GM18868 (cell line): Measurements from ENCODE around the gene SPESP1.

Experiments
- ATAC-seq: cut with Tn5 transposase; IDR thresholded peaks from one replicate; pipeline ENCODE4 v1.9.1; 2021; ENCODE audit warnings: mild to moderate bottlenecking, moderate library complexity; ENCODE audit not compliant: unreplicated experiment

SPESP1 gene

GRCh38 chr15:68930268-68931022 is at the start of gene SPESP1:
Gene SPESP1 (plus strand): TSS chr15:68930525. CDS start chr15:68930654, 129 bp downstream.
- ATAC-seq, result no peak

DNA sequence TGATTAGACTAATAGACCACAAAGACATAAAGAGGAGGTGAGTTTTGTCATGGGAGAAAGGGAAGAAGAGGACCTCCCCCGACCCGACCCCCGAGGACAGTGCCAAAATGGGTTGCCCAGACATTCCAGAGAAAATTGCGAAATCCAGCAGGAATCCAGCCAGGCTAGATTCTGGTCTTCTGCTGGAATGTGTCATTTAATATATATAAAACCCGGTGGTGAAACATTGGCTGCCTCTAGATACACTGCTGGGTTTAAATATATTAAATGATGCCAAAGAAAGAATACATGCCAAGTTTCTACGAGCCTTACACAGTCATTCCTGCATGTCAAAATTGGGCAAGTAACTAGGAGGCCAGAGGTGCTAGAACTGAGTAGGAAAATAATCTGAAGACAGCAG is 45.3 kb upstream of the SPESP1 start:
- no peak for ATAC-seq

GRCh38 chr15:68887120-68887519 is 43.2 kb upstream of the SPESP1 start:
- ATAC-seq, result no peak

GRCh38 chr15:68887819-68888218 is 42.5 kb upstream of the SPESP1 start:
- ATAC-seq, result no peak

GRCh38 chr15:68888419-68888818 is 41.9 kb upstream of the SPESP1 start:
- ATAC-seq, result no peak

DNA sequence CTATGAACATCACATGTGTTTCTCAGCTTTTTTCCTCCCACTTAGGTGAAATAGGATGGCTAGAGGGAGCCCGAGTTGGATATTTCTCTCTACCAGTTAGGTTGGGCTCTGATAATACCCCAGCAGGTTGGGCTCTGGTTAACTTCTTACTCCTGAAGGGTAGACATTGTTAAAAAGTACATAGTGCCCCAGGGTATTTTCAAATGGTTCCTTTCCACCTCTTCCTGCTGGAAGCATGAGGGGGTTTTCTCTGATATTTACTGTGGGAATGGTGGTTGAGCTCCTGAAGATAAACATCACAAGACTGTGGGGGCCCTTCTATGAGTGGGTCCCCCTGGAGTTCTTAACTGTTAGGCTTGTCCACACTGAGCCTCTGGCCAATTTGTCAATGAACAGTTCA is 36.1 kb upstream of the SPESP1 start:
- ATAC-seq, result no peak

- no peak for ATAC-seq
Measured at GRCh38 chr15:68896178-68896577, 34.1 kb upstream of the SPESP1 start.

GRCh38 chr15:68897016-68897415 is 33.3 kb upstream of the SPESP1 start:
- no peak for ATAC-seq

- no peak for ATAC-seq
Measured at GRCh38 chr15:68900027-68900426, 30.3 kb upstream of the SPESP1 start.

DNA sequence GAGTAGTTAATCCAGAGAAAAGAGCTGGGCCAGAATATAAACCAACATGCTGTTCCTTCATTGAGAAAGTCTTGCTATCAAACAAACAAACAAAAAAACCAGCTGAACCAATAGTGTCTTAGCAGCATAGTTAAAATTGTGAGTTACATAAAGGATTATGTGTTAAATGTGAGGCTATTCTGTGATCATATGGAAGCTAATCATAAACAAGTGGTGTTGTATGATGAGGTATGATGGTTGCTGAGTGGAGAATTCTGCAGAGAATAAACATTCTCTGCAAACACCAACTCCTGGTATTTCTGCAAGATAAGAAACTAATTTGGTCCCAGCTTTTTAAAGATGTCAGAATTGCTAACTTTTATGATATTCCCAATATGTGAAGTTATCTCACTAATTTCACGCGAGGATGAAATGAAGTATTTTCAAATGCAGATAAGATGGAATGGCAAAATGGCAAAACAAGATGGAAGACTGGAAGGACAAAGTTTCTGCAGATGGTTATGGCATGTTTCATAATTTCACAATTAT is 22.9 kb upstream of the SPESP1 start:
- no peak for ATAC-seq

- no peak for ATAC-seq
Measured at GRCh38 chr15:68909601-68910100, 20.7 kb upstream of the SPESP1 start.

DNA sequence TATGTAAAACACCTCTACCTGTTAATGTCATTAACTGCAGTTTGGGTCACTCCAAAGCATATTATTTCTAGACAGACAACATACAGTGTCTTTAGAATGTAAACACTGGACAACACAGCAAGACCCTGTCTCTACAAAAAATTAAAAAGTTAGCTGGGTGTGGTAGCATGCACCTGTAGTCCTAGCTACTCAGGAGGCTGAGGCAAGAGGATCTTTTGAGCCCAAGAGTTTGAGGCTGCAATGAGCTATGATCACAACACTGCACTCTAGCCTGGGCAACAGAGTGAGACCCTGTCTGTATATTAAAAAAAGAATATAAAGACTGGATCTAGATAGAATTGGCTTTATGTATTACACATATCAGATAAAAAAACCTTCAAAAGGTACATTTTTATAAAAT is 20.0 kb upstream of the SPESP1 start:
- ATAC-seq, result no peak

- no peak for ATAC-seq
Measured at GRCh38 chr15:68910816-68911215, 19.5 kb upstream of the SPESP1 start.

GRCh38 chr15:68921926-68922325 is 8.4 kb upstream of the SPESP1 start:
- ATAC-seq, result no peak

DNA sequence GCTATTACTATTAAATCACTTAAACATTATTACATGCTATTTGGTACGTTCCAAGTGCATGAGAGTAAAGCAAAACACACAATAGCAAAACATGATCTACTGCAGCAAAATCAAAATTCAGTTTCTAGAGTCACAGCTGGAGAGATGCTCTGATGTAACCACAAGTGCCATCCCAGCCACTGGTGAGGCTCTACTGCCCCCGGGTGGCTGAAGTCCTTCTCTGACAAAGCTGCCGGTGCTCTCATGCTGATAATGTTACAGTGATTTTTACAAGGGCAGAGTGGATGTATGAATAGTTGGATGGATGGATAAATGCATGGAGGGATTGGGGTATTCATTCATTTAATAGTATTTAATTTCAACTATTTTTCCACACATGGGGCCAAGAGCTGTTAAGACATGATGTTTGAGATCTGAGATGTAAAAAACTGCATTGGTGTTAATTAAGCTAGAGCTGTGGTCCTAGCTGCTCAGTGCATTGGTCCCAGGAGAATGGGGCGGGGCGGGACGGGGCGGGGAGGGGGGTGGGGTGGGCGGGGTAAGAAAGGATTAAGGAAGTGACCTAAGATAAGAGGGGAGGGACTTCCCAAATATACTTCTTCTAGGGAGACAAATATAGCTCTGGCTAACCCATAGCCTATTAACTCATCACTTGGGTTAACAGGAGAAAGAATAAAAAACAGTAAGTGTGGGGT is 5.3 kb upstream of the SPESP1 start:
- no peak for ATAC-seq

- ATAC-seq, result no peak
Measured at GRCh38 chr15:68933001-68933400, 2.7 kb downstream of the SPESP1 start.

GRCh38 chr15:68934341-68934740 is 4.0 kb downstream of the SPESP1 start:
- ATAC-seq, result no peak

DNA sequence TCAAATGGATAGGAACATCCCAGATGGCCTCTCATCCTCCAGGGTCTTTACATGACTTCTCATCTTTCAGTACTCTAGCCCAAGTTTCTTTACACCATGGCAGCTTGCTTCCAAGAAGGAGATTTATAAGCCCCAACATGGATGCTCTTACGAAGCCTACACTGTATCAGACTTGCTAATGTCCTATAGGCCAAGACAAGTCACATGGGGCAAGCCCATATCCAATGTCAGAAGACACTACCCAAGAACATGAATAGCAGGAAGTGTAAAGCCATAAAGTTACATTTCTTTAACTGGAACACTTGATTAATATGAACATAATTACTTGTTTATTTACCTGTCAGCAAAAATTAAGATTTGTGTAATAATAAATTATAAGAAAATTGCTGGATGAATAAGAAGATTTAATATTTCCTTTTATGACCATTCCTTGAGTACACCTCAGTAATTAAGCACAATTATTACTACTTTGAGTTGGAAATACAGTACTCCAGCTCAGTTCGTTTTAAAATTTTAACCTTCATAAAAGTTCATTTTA is 5.1 kb downstream of the SPESP1 start:
- ATAC-seq, result no peak

- ATAC-seq, result no peak
Measured at GRCh38 chr15:68939501-68939900, 9.2 kb downstream of the SPESP1 start.

- no peak for ATAC-seq
Measured at GRCh38 chr15:68951813-68952212, 21.5 kb downstream of the SPESP1 start.

GRCh38 chr15:68957696-68958095 is 27.4 kb downstream of the SPESP1 start:
- ATAC-seq, result no peak

DNA sequence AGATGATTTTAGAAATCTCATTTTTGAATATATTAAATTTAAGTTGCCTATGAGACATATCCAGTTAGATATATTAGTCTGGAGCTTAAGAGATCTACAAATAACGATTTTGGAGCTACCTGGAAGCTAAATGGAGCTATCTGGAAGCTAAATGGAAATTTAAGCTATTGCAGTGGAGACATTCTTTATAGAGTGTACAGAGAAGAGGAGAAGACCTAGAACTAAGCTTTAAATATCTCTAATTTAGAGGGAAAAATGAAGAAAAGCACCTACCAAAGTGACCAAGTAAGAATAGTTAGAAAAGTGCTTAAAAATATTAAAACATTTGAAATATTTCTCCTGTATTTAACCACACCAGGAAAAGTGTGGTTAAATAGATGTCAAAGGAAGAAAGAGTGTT is 28.3 kb downstream of the SPESP1 start:
- ATAC-seq, result no peak
